Kidney (tissue), 14 donors: ENCODE data around the gene MYO5B. TPM values are rescaled to one million over a fixed set of nuclear protein-coding genes. Genes with fewer than 3 reads are reported as not detected.

Source experiments
- DNase-seq, 5 donors: peaks; one replicate each; pipeline ENCODE4 v3.0.0-alpha.2; 2013 to 2020
- FAIRE-seq: peaks from 2 replicates; lab custom pipeline; 2012; peaks lifted over from hg19 to GRCh38; lab: Jason Lieb, UNC
- H3K27ac ChIP-seq, 2 donors: one replicate each; pipeline ENCODE4 v1.7.0; 2013; ENCODE audit warnings: low read depth in 2 of 2, low read length in 2 of 2, inconsistent platforms in 1 of 2
- H3K27me3 ChIP-seq: one replicate; pipeline ENCODE4 v1.7.1; 2013; ENCODE audit warnings: low read length, inconsistent platforms; ENCODE audit not compliant: control insufficient read depth, insufficient read depth
- H3K36me3 ChIP-seq, 3 donors: one replicate each; pipeline versions ENCODE4 v1.7.0 to v1.7.1; 2013; ENCODE audit warnings: low read length in 3 of 3, control low read depth in 1 of 3, inconsistent platforms in 1 of 3; ENCODE audit not compliant: insufficient read depth in 3 of 3, control insufficient read depth in 2 of 3
- H3K4me1 ChIP-seq, 3 donors: one replicate each; pipeline versions ENCODE4 v1.7.0 to v1.7.1; 2013; ENCODE audit warnings: low read length in 3 of 3, inconsistent platforms in 1 of 3, low read depth in 1 of 3; ENCODE audit not compliant: control insufficient read depth in 2 of 3, insufficient read depth in 2 of 3
- H3K4me3 ChIP-seq, 3 donors: one replicate each; pipeline versions ENCODE4 v1.7.0 to v1.8.1; 2013; ENCODE audit warnings: low read length in 3 of 3, control low read depth in 1 of 3, inconsistent platforms in 1 of 3
- H3K9ac ChIP-seq, 3 donors: one replicate each; pipeline versions ENCODE4 v1.7.0 to v1.7.1; 2013; ENCODE audit warnings: low read length in 3 of 3, control low read depth in 1 of 3, inconsistent platforms in 1 of 3
- H3K9me3 ChIP-seq, 3 donors: one replicate each; pipeline versions ENCODE4 v1.7.0 to v1.7.1; 2013; ENCODE audit warnings: low read length in 3 of 3, control low read depth in 1 of 3, inconsistent platforms in 1 of 3; ENCODE audit not compliant: control insufficient read depth in 2 of 3, insufficient read depth in 1 of 3
- intact Hi-C: fragments of 100-400 bp; cut with DNase I; formaldehyde crosslinking; loops from one replicate; pipeline ENCODE4 v1.11.1; 2022
- polyA plus RNA-seq: library from polyadenylated mRNA; stranded (reverse); fragments of 350-450 nt; fragmentation: Illumina TruSeq; extraction: RNeasy Lipid Tissue Mini Kit (QIAGEN cat#74804); gene quantifications from one replicate; pipeline ENCODE4 v1.2.3, GENCODE V29; 2014; ENCODE audit warnings: low read depth, low replicate concordance; ENCODE audit not compliant: insufficient read depth
- total RNA-seq: library from RNA; stranded (reverse); fragmentation: NEBNext Ultra II Directional; extraction: Animal tissue kit (Norgen Biotek cat#: 25700); gene quantifications from one replicate; pipeline ENCODE4 v1.2.1, GENCODE V29; 2021
- TF ChIP-seq, protein P1 (sequence below): IDR thresholded peaks from 3 replicates; pipeline ENCODE4 v1.5.1; 2012; ENCODE audit warnings: mild to moderate bottlenecking, moderate library complexity, borderline replicate concordance; ENCODE audit not compliant: insufficient read depth; ENCODE audit errors: extremely low read depth
- donor health status: control.
- donor health status: control.
- donor health status: control.
- donor health status: control.
- donor health status: control.
- donor health status: DM: yes; HTN: yes; CAD: no.
- donor health status: Normal renal cell carcinoma (clear cell type).

MYO5B gene
- total and polyA plus RNA-seq, 2 donors from 2014 or later: 17.8 to 43.8 TPM

DNA sequence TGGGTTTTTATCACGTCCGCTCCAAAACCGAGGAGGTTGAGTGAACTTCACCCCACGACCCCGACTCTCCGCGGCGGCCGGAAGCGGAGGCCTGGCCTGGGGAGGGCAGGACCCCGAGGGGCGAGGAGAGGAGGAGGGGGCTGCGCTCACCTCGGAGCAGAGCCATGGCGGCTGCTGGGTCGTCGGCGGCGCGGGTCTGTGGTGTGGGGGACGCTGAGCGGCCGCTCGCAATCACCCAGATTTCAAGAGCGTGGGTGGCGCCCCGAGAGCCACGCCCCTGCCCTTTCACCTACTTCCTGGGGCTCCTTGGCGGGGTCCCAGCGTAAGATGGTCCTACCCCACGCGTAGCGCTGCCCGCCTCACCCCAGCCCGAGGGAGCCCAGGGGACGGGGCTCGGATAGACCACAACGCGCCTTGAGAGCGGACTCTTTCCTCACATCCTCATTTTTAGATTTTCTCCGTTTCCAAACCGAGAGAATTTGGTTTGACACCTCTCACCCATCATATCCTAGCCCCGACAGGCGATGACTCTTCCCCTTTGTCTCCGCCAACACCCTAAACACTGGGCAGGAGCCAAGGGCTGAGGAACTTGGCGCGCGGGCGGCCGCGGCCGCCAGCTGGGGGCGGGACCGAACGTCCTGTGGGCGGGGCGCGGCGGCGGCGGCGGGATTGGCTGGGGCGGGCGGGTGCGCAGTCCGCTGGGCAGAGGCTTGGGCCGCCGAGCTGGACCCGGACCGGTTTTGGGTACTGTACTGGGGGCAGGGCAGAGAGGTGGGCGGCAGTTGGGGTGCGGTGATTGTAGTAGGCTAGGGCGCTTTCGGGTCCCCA, 381.4 kb downstream of the MYO5B start, which contains the start of gene ACAA2:
TSS of gene ACAA2 (minus strand) at position 215 of the 828 bp plus-strand sequence. CDS start at position 166, 49 bp downstream.
- Histone ChIP-seq H3K4me3 (peak within 1 kb of the TSS; percentile 68 to 98 (median 79)), H3K9me3 (peaks cover 0 to 4% (median 4%) of the 10 kb centered on the region in 3 donors), H3K9ac (peak within 1 kb of the TSS; percentile 81 to 91 (median 85)), H3K27me3 (no peaks in the 10 kb centered on the region), H3K36me3 (no peaks in the 10 kb centered on the region), H3K27ac (peak within 1 kb of the TSS; percentile 98 to 99), H3K4me1 (peaks cover 0 to 6% (median 2%) of the 10 kb centered on the region in 3 donors)
- DNase-seq (peak; percentile 87 to 95 (median 91)), FAIRE-seq (no peak)
- TF ChIP-seq, protein P1, sequence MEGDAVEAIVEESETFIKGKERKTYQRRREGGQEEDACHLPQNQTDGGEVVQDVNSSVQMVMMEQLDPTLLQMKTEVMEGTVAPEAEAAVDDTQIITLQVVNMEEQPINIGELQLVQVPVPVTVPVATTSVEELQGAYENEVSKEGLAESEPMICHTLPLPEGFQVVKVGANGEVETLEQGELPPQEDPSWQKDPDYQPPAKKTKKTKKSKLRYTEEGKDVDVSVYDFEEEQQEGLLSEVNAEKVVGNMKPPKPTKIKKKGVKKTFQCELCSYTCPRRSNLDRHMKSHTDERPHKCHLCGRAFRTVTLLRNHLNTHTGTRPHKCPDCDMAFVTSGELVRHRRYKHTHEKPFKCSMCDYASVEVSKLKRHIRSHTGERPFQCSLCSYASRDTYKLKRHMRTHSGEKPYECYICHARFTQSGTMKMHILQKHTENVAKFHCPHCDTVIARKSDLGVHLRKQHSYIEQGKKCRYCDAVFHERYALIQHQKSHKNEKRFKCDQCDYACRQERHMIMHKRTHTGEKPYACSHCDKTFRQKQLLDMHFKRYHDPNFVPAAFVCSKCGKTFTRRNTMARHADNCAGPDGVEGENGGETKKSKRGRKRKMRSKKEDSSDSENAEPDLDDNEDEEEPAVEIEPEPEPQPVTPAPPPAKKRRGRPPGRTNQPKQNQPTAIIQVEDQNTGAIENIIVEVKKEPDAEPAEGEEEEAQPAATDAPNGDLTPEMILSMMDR: no peak
- intact Hi-C loops: no loop called here

GRCh38 chr18:49813069-49813318, 382.0 kb downstream of the MYO5B start:
- DNase-seq: peak in 3 of 5 donors; percentile 47 to 74 (median 68)
- intact Hi-C loops: no loop called here
- Histone ChIP-seq H3K36me3 (no peaks in the 10 kb centered on the region), H3K27ac (peak overlapping the region; percentile 98 to 99), H3K9ac (peak overlapping the region; percentile 68 to 91 (median 85)), H3K9me3 (peaks cover 0 to 4% (median 4%) of the 10 kb centered on the region in 3 donors), H3K27me3 (no peaks in the 10 kb centered on the region), H3K4me3 (peak overlapping the region; percentile 68 to 98 (median 79)), H3K4me1 (peaks cover 0 to 6% (median 2%) of the 10 kb centered on the region in 3 donors)
- no peak for FAIRE-seq
- TF ChIP-seq, protein P1: no peak

- H3K9me3 ChIP-seq: peaks cover 0 to 4% (median 4%) of the 10 kb centered on the region in 3 donors
- TF ChIP-seq, protein P1: no peak
- no peak for DNase-seq
- intact Hi-C loops: no loop called here
- peak overlapping the region; percentile 68 to 91 (median 85) for H3K9ac ChIP-seq
- FAIRE-seq: no peak
- H3K27me3 ChIP-seq: no peaks in the 10 kb centered on the region
- H3K4me3 ChIP-seq: peak overlapping the region; percentile 68 to 98 (median 79)
- peak overlapping the region; percentile 98 to 99 for H3K27ac ChIP-seq
- no peaks in the 10 kb centered on the region for H3K36me3 ChIP-seq
- H3K4me1 ChIP-seq: peaks cover 0 to 6% (median 2%) of the 10 kb centered on the region in 3 donors
These were observed 382.5 kb downstream of the MYO5B start for GRCh38 chr18:49812286-49813068.
